Measurements from ENCODE around the gene B3GAT3.
"Not testable (repeated sequence)": the region's sequence is repeated elsewhere in the genome, so short reads cannot be mapped to it uniquely, and the experiment has no call there.

B3GAT3 gene

DNA sequence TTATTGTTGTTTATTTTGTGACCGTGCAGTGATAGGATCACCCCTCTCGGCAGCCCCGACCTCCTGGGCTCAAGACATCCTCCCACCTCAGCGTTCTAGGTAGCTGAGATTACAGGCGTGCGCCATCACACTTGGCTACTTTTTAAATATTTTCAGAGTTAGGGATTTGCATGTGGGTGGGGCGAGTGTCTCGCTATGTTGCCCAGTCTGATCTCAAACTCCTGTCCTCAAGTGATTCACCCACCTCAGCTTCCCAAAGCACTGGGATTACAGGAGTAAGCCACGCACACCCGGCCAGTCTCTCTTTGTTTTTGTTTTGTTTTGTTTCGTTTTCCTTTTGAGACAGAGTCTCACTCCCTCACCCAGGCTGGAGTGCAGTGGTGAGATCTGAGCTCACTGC is 32.5 kb upstream of the B3GAT3 start:
- H3K27ac ChIP-seq (ENCODE audit: low read depth, low read length): no peak overlapping the region
- no peaks in the 10 kb centered on the region for H3K9me3 ChIP-seq (ENCODE audit: insufficient read depth, low read depth, low read length)
- H3K4me1 ChIP-seq (ENCODE audit: insufficient read depth, low read length): no peaks in the 10 kb centered on the region
- H3K27me3 ChIP-seq (ENCODE audit: insufficient read depth, low read length): no peaks in the 10 kb centered on the region
- H3K9ac ChIP-seq (ENCODE audit: low read depth, low read length): no peak overlapping the region
- 97% methylated on average over 11 of the region's 11 CpGs for WGBS
- no peak overlapping the region for H3K4me3 ChIP-seq (ENCODE audit: low read length)
- H3K36me3 ChIP-seq (ENCODE audit: insufficient read depth, low read length): peaks cover 9% of the 10 kb centered on the region

DNA sequence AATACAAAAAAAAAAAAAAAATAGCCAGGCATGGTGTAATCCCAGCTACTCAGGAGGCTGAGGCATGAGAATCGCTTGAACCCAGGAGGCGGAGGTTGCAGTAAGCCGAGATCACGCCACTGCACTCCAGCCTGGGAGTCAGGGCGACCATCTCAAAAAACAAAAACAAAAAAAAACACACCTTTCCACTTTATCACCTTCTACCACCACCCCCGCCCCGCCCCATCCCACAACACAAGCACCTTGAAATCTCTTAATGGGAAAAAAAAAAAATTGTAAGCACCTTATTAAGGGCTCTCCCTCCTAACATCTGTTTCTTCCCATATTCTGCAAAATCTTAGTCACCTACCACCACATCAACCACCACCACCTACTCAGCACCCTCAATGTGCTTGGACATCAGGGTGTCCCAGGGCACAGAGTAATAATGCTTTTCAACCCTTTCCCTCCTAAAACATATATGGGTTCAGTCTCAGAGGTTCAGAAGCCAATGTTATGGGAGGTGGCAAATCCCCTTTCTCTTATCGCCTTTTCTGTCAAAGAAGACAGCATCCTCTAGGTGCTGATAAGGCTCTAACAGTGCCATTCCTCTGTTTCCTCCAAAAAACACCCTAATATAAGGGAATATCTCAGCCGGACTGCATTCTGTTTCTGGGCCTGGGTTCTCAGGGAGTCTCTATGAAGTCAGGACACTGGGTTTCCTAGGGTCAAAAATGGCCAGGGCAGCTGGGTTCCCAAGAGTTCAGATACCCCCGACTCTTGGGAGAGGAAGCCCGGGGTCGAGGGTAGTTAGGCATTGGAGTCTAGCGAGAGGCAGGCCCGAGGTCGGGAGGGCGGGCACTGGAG is 30.6 kb upstream of the B3GAT3 start:
- Histone ChIP-seq H3K9ac (ENCODE audit: low read depth, low read length) (peak overlapping the region; percentile 87), H3K9me3 (ENCODE audit: insufficient read depth, low read depth, low read length) (no peaks in the 10 kb centered on the region), H3K27ac (ENCODE audit: low read depth, low read length) (peak overlapping the region; percentile 80), H3K36me3 (ENCODE audit: insufficient read depth, low read length) (peaks cover 25% of the 10 kb centered on the region), H3K4me3 (ENCODE audit: low read length) (peak overlapping the region; percentile 79), H3K4me1 (ENCODE audit: insufficient read depth, low read length) (no peaks in the 10 kb centered on the region), H3K27me3 (ENCODE audit: insufficient read depth, low read length) (no peaks in the 10 kb centered on the region)
- 41% methylated on average over 16 of the region's 16 CpGs for WGBS

DNA sequence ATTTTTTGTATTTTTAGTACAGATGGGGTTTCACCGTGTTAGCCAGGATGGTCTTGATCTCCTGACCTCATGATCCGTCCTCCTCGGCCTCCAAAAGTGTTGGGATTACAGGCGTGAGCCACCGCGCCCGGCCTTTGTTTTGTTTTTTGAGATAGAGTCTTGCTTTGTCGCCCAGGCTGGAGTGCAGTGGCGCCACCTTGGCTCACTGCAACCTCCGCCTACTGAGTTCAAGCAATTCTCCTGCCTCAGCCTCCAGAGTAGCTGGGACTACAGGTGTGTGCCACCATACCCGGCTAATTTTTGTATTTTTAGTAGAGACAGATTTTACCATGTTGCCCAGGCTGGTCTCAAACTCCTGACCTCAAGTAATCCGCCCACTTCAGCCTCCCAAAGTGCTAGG is 28.5 kb upstream of the B3GAT3 start:
- not testable (repeated sequence) for H3K27me3 ChIP-seq (ENCODE audit: insufficient read depth, low read length); H3K4me1 ChIP-seq (ENCODE audit: insufficient read depth, low read length); H3K4me3 ChIP-seq (ENCODE audit: low read length); H3K9me3 ChIP-seq (ENCODE audit: insufficient read depth, low read depth, low read length); H3K27ac ChIP-seq (ENCODE audit: low read depth, low read length); H3K9ac ChIP-seq (ENCODE audit: low read depth, low read length)
- 95% methylated on average over 12 of the region's 12 CpGs for WGBS
- peaks cover 25% of the 10 kb centered on the region for H3K36me3 ChIP-seq (ENCODE audit: insufficient read depth, low read length)

DNA sequence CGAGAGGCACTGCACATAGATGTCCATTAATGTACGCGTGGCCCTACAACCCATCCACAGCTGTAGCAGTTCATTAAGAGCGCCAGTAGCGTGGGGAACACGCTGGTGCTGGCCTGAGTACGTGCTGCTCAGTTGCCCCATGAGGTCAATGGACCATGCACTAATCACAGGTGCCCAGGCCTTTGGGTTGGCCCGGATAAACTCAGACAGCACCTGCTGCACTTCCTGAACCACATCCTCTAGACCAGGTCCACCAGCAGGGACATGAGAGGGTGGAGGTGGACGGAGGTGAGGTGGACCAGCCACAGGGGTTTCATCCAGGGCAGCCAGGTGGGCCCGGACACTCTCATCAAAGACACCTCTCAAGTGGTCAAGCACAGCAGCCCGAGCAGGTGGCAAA is 27.7 kb upstream of the B3GAT3 start:
- peaks cover 29% of the 10 kb centered on the region for H3K36me3 ChIP-seq (ENCODE audit: insufficient read depth, low read length)
- H3K9ac ChIP-seq (ENCODE audit: low read depth, low read length): no peak overlapping the region
- WGBS: 95% methylated on average over 11 of the region's 11 CpGs
- no peak overlapping the region for H3K27ac ChIP-seq (ENCODE audit: low read depth, low read length)
- no peaks in the 10 kb centered on the region for H3K9me3 ChIP-seq (ENCODE audit: insufficient read depth, low read depth, low read length)
- H3K27me3 ChIP-seq (ENCODE audit: insufficient read depth, low read length): no peaks in the 10 kb centered on the region
- H3K4me1 ChIP-seq (ENCODE audit: insufficient read depth, low read length): no peaks in the 10 kb centered on the region
- no peak overlapping the region for H3K4me3 ChIP-seq (ENCODE audit: low read length)

DNA sequence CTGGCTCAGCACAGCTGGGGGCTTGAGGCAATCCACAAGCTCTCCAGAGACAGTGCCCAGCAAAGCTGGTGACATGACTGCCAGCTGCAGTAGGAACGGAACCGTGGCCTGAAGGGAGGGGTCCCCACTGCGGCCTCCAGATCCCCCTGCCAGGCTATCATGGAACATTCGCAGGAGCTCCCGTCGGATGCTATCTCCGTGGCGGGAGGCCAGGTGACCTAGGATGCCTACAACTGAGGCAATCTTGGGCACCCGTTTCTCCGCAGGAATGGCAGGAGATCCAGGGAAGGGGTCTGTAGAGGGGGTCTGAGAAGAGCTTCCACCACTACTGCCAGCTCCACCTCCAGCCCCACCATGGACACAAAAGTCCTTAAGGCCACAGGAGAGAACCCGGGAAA is 27.2 kb upstream of the B3GAT3 start:
- H3K27ac ChIP-seq (ENCODE audit: low read depth, low read length): no peak overlapping the region
- no peak overlapping the region for H3K9ac ChIP-seq (ENCODE audit: low read depth, low read length)
- H3K27me3 ChIP-seq (ENCODE audit: insufficient read depth, low read length): no peaks in the 10 kb centered on the region
- H3K4me3 ChIP-seq (ENCODE audit: low read length): no peak overlapping the region
- WGBS: 97% methylated on average over 10 of the region's 11 CpGs
- peaks cover 34% of the 10 kb centered on the region for H3K36me3 ChIP-seq (ENCODE audit: insufficient read depth, low read length)
- no peaks in the 10 kb centered on the region for H3K9me3 ChIP-seq (ENCODE audit: insufficient read depth, low read depth, low read length)
- H3K4me1 ChIP-seq (ENCODE audit: insufficient read depth, low read length): no peaks in the 10 kb centered on the region

DNA sequence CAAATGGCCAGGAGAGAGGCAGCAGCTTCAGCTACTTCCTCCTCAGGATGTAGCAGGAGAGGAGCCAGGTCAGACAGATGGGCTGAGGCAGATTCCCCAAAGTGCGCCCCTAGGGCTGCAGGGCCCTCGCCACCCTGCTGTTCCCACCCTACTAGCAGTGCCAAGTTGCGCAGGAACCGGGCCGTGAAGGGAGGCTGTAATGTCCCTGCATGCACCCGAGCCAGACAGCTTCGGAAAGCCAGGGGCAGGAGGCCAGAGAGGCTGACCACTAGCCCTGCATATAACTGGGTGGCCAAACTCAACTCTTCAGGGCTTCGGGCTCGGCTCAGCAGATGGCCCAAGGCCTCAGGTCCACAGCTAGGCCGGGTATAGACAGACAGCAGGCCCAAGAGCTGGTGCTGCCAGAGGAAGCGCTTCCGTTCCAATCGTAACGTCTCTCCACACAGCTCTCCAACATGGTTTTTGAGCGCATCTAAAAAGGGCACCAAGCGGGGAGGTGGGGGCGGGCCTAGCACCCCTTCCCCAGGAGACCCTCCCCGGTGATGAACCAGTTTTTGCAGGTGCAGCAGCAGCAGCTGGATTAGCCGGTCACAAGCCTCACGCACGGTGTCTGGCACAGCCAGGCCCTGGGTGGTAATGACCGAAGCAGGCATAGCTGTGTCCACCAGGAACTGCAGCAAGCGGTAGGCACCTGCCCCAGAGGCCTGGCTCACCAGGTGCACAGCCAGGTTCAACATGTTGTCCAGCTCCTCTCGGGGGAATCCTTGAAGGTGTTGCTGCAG is 26.6 kb upstream of the B3GAT3 start:
- no peaks in the 10 kb centered on the region for H3K4me1 ChIP-seq (ENCODE audit: insufficient read depth, low read length)
- peaks cover 40% of the 10 kb centered on the region for H3K36me3 ChIP-seq (ENCODE audit: insufficient read depth, low read length)
- H3K27me3 ChIP-seq (ENCODE audit: insufficient read depth, low read length): no peaks in the 10 kb centered on the region
- H3K9me3 ChIP-seq (ENCODE audit: insufficient read depth, low read depth, low read length): no peaks in the 10 kb centered on the region
- no peak overlapping the region for H3K9ac ChIP-seq (ENCODE audit: low read depth, low read length)
- no peak overlapping the region for H3K27ac ChIP-seq (ENCODE audit: low read depth, low read length)
- no peak overlapping the region for H3K4me3 ChIP-seq (ENCODE audit: low read length)
- WGBS: 95% methylated on average over 24 of the region's 24 CpGs

DNA sequence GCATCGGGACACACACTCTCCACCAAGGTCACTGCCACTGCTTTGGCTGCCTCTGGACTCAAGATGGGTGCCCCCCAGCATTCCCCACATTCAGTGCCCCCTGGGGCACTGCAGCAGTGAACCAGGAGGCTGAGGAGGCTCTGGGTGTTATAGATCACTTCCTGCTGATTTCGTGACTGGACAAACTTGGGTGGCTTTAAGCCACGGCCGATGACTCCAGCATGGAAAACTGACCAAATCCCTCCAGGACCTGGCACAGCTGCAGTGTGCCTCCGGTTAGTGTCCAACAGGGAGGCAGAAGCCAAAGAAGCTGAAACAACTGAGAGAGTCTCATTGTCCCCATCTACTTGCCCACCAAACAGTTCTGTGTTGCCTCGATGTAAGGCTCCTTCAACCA is 25.8 kb upstream of the B3GAT3 start:
- no peaks in the 10 kb centered on the region for H3K9me3 ChIP-seq (ENCODE audit: insufficient read depth, low read depth, low read length)
- H3K36me3 ChIP-seq (ENCODE audit: insufficient read depth, low read length): peaks cover 47% of the 10 kb centered on the region
- H3K4me1 ChIP-seq (ENCODE audit: insufficient read depth, low read length): no peaks in the 10 kb centered on the region
- no peaks in the 10 kb centered on the region for H3K27me3 ChIP-seq (ENCODE audit: insufficient read depth, low read length)
- no peak overlapping the region for H3K27ac ChIP-seq (ENCODE audit: low read depth, low read length)
- WGBS: 93% methylated on average over 6 of the region's 6 CpGs
- H3K9ac ChIP-seq (ENCODE audit: low read depth, low read length): no peak overlapping the region
- no peak overlapping the region for H3K4me3 ChIP-seq (ENCODE audit: low read length)

DNA sequence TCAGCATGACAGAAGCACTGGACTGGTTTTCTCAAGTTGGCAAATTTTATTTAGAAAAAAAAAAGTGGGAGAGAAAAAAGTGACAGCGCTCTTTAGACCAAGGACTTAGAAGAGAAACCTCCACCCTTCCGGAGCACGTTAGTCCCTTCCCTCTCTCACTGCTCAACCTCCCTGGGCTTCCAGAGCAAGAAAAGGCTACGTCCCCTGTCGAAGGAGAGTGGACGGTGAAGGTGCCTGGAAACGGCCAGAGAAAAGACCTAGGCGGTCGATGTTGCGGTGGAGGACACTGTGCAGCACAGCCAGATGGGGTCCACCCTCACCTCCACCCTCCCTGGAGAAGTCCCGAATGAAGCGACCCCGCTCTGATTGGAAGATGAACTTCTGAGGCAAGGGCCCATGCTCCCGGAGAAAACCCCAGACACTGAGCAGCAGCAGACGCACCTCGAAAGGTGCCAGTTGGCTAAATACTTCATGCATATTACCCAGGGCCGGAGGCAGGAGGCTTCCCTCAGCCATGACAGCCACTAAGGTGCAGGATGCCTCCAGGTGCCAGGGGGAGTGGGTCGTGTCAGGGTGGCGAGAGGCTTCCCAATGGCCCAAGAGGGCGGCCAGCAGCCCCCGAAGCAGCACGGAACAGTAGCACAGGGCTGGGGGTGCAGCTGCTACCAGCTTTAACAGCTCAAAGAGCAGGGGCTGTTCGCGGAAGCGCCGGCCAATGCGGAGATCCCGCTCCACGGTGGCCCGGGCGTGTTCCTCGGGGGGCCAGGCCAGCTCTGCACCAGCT is 25.2 kb upstream of the B3GAT3 start:
- Histone ChIP-seq H3K9me3 (ENCODE audit: insufficient read depth, low read depth, low read length) (no peaks in the 10 kb centered on the region), H3K4me3 (ENCODE audit: low read length) (0 out of 2 replicates have a peak overlapping the region, but pooled peaks have one; percentile 28), H3K27ac (ENCODE audit: low read depth, low read length) (peak overlapping the region; percentile 16; the same call in 1 of the 2 replicates), H3K27me3 (ENCODE audit: insufficient read depth, low read length) (no peaks in the 10 kb centered on the region), H3K36me3 (ENCODE audit: insufficient read depth, low read length) (peaks cover 48% of the 10 kb centered on the region), H3K9ac (ENCODE audit: low read depth, low read length) (no peak overlapping the region), H3K4me1 (ENCODE audit: insufficient read depth, low read length) (no peaks in the 10 kb centered on the region)
- 78% methylated on average over 31 of the region's 32 CpGs for WGBS

DNA sequence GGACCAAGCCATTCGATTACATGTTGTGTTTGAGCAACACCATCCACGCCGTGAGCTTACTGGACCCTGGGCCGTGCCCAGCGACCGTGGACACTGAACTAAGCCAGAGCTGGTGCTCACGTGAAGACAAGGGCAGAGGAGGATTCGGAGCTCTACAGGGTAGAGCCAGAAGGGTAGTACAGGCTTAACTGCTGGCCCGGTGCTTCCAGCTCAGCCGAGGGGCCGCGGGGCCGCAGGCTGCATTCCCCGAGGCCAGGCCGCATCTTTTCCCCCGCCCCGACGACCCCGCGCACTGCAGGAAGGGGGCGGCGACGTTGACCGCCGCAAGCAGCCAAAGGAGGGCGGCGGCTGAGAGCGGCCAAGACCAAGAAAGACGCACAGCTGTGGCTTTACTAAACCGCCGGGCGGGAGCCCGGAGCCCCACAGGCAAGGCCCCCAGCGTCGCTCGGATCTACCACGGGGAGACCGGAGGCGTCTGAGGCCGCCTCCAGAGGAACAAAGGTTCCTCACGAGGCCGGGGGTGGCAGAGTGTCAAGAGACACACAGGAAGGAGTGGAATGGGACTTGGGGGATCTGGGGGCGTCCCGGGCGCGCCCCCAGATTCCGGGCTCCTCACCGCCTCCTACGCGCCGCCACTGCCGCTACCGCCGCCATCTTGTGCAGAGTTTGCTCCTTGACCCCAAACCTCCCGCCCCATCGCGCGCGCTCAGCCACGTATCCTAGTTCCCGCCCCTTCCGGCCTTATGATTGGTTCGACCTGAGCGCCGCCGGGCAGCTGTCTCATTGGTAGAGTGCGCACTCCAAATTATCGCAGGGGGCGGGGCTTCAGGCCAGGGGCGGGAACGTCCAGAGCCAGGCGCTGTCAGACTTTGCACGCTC is 24.4 kb upstream of the B3GAT3 start, which contains the start of gene GANAB:
Gene GANAB, minus strand, starts transcription at position 668 of the 879 bp plus-strand sequence. Its CDS starts 14 bp downstream, at position 654.
- Histone ChIP-seq H3K27ac (ENCODE audit: low read depth, low read length) (peak within 1 kb of the TSS; percentile 93), H3K36me3 (ENCODE audit: insufficient read depth, low read length) (peaks cover 48% of the 10 kb centered on the region), H3K4me3 (ENCODE audit: low read length) (peak within 1 kb of the TSS; percentile 92), H3K4me1 (ENCODE audit: insufficient read depth, low read length) (no peaks in the 10 kb centered on the region), H3K27me3 (ENCODE audit: insufficient read depth, low read length) (no peaks in the 10 kb centered on the region), H3K9ac (ENCODE audit: low read depth, low read length) (peak within 1 kb of the TSS; percentile 99), H3K9me3 (ENCODE audit: insufficient read depth, low read depth, low read length) (no peaks in the 10 kb centered on the region)
- under 1% methylated on average over 73 of the region's 73 CpGs for WGBS

DNA sequence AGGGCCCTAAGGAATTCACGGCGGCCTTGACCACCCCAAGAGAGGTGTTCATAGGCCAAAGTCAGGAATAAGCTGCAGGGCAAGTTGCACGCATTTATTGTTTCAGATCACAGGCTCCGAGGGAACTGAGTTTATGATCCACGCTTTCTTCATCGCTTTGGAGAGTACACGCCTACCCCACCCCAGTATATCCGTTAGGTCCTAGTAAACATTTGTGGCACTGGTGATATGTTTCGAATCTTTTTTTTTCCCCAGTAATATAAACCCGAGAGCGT is 23.8 kb upstream of the B3GAT3 start:
- no peaks in the 10 kb centered on the region for H3K9me3 ChIP-seq (ENCODE audit: insufficient read depth, low read depth, low read length)
- H3K4me1 ChIP-seq (ENCODE audit: insufficient read depth, low read length): no peaks in the 10 kb centered on the region
- H3K36me3 ChIP-seq (ENCODE audit: insufficient read depth, low read length): peaks cover 46% of the 10 kb centered on the region
- H3K27ac ChIP-seq (ENCODE audit: low read depth, low read length): peak overlapping the region; percentile 93
- H3K9ac ChIP-seq (ENCODE audit: low read depth, low read length): peak overlapping the region; percentile 99
- WGBS: 28% methylated on average over 11 of the region's 11 CpGs
- no peaks in the 10 kb centered on the region for H3K27me3 ChIP-seq (ENCODE audit: insufficient read depth, low read length)
- H3K4me3 ChIP-seq (ENCODE audit: low read length): peak overlapping the region; percentile 92
